ENCODE measurements around the gene SMYD2. TPM values are rescaled to one million over a fixed set of nuclear protein-coding genes. Genes with fewer than 3 reads are reported as not detected.

Gene SMYD2
- polyA plus RNA-seq, 1 donor from 2014 or later = 36.9 TPM

DNA sequence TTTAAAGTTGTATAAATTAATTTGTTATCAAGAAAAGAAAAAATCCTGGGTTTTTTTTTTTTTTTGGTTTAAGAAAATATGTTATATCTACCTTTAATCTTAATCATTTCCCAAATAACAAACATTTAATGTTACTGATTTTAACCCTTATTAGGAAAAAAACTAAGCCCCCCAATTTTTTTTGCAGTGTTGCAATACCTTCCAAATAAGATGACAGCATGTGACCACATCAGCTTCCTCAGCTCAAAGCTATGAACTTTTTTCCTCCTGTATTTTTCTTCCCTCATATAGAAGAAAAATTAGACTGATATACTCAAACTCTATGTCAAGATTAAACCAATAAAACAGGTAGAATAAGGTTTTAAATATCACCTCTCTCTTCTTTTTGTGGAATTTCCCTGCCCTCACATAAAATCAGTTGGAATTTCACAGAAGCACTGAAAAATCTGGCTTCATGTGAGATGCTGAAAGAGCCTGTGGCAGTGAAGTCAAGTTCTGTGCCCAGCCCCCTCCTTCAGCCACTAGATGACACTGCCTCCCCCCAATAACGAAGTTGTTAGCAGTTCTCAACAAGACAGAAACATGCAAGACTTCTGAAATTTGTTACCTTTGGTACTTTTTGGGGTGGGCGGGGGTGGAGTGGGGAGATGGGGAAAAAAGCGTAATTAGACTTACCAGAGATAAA is 9.6 kb upstream of the SMYD2 start:
- Histone ChIP-seq H3F3A (ENCODE audit: insufficient read depth, low read length, poor library complexity, severe bottlenecking) (no peaks in the 10 kb centered on the region), H3K27me3 (ENCODE audit: insufficient read depth, low read depth, low read length) (no peaks in the 10 kb centered on the region), H3K36me3 (ENCODE audit: insufficient read depth, low read length) (no peaks in the 10 kb centered on the region), H3K4me2 (ENCODE audit: low read length) (no peak overlapping the region), H3K9me2 (ENCODE audit: insufficient read depth, low read length) (no peaks in the 10 kb centered on the region), H3K9me3 (ENCODE audit: low read length) (no peaks in the 10 kb centered on the region), H3K9ac (ENCODE audit: low read length) (no peak overlapping the region), H3K79me2 (replicated peaks; ENCODE audit: insufficient read depth, low read length) (no peaks in the 10 kb centered on the region), H2AFZ (ENCODE audit: low read depth, low read length) (no peak overlapping the region), H4K20me1 (ENCODE audit: insufficient read depth) (no peaks in the 10 kb centered on the region), H3K4me3 (ENCODE audit: low read length) (no peak overlapping the region), H3K27ac (ENCODE audit: low read length) (no peak overlapping the region)
- TF ChIP-seq TAF1 (IDR thresholded peaks at IDR 0.05; ENCODE audit: low read depth) = no peak
- no peak for TF ChIP-seq EP300 (conservative IDR thresholded peaks at IDR 0.05; ENCODE audit: poor library complexity, severe bottlenecking)
- no peak for TF ChIP-seq SMC3 (conservative IDR thresholded peaks at IDR 0.05; ENCODE audit: poor library complexity)
- TF ChIP-seq REST (IDR thresholded peaks at IDR 0.05; ENCODE audit: borderline replicate concordance) = no peak
- TF ChIP-seq MXI1 (conservative IDR thresholded peaks at IDR 0.05; ENCODE audit: poor library complexity, severe bottlenecking) = no peak
- TF ChIP-seq POLR2AphosphoS5 (IDR thresholded peaks at IDR 0.05) = no peak
- TF ChIP-seq RAD21 (conservative IDR thresholded peaks at IDR 0.05) = no peak
- TF ChIP-seq, protein P1, sequence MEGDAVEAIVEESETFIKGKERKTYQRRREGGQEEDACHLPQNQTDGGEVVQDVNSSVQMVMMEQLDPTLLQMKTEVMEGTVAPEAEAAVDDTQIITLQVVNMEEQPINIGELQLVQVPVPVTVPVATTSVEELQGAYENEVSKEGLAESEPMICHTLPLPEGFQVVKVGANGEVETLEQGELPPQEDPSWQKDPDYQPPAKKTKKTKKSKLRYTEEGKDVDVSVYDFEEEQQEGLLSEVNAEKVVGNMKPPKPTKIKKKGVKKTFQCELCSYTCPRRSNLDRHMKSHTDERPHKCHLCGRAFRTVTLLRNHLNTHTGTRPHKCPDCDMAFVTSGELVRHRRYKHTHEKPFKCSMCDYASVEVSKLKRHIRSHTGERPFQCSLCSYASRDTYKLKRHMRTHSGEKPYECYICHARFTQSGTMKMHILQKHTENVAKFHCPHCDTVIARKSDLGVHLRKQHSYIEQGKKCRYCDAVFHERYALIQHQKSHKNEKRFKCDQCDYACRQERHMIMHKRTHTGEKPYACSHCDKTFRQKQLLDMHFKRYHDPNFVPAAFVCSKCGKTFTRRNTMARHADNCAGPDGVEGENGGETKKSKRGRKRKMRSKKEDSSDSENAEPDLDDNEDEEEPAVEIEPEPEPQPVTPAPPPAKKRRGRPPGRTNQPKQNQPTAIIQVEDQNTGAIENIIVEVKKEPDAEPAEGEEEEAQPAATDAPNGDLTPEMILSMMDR (IDR thresholded peaks at IDR 0.05; ENCODE audit: poor library complexity, severe bottlenecking) = no peak
- TF ChIP-seq EZH2 (IDR thresholded peaks at IDR 0.05; ENCODE audit: borderline replicate concordance, insufficient read depth, low read length, poor library complexity, severe bottlenecking) = no peak

DNA sequence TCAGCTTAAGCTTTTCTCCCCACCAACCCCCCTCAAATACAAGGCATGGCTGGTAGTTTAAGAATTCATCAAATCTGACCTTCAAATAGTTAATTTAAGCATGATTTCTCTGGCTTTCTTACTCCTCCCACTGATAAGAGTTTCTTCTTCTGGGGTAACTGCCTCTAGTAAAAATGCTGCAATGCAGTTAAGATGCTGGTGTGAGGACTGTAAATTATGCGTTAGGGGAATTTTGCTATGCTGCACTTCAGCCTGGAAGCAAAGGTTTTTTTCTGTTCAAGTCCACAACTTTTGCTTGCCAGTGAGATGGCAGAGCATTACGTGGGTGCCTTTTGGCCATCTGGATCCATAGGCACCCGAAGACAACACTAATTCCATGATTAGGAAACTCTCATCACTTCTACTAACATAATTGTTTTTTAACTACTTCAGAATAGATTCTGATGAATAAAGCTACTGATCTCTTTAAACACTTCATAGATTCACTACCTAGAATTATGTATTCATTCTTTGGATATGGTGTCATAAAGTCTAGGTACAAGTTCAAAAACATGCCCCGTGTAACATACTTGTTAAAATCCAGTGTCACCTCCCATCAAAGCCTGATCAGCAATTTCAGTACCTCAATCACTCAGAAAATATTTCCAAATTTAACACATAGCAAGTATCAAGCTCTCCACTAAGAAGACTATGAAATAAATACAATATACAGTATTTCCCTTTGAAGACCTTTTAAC is 8.8 kb upstream of the SMYD2 start:
- Histone ChIP-seq H3K9me2 (ENCODE audit: insufficient read depth, low read length) (no peaks in the 10 kb centered on the region), H3K27ac (ENCODE audit: low read length) (no peak overlapping the region), H3F3A (ENCODE audit: insufficient read depth, low read length, poor library complexity, severe bottlenecking) (no peaks in the 10 kb centered on the region), H3K36me3 (ENCODE audit: insufficient read depth, low read length) (no peaks in the 10 kb centered on the region), H3K9ac (ENCODE audit: low read length) (no peak overlapping the region), H2AFZ (ENCODE audit: low read depth, low read length) (no peak overlapping the region), H3K4me2 (ENCODE audit: low read length) (no peak overlapping the region), H4K20me1 (ENCODE audit: insufficient read depth) (no peaks in the 10 kb centered on the region), H3K4me3 (ENCODE audit: low read length) (no peak overlapping the region), H3K79me2 (replicated peaks; ENCODE audit: insufficient read depth, low read length) (no peaks in the 10 kb centered on the region), H3K27me3 (ENCODE audit: insufficient read depth, low read depth, low read length) (no peaks in the 10 kb centered on the region), H3K9me3 (ENCODE audit: low read length) (no peaks in the 10 kb centered on the region)
- TF ChIP-seq RAD21 (conservative IDR thresholded peaks at IDR 0.05) (no peak), POLR2AphosphoS5 (IDR thresholded peaks at IDR 0.05) (no peak), EZH2 (IDR thresholded peaks at IDR 0.05; ENCODE audit: borderline replicate concordance, insufficient read depth, low read length, poor library complexity, severe bottlenecking) (no peak), REST (IDR thresholded peaks at IDR 0.05; ENCODE audit: borderline replicate concordance) (no peak), MXI1 (conservative IDR thresholded peaks at IDR 0.05; ENCODE audit: poor library complexity, severe bottlenecking) (no peak)

Measured in neural cell (in vitro differentiated cells).